Neuronal stem cell (in vitro differentiated cells): ENCODE data around the gene CISH.

Experiments
- DNase-seq: peaks from one replicate; pipeline ENCODE4 v3.0.0-alpha.2; 2013; ENCODE audit warnings: low spot score
- H2AFZ ChIP-seq: one replicate; pipeline ENCODE4 v1.6.1; 2013; ENCODE audit warnings: mild to moderate bottlenecking, low read length, inconsistent platforms
- H2AK5ac ChIP-seq: 2 replicates; pipeline ENCODE4 v1.6.1; 2013; ENCODE audit warnings: low read depth, mild to moderate bottlenecking, inconsistent platforms, low read length, moderate library complexity, mixed read lengths
- H2BK120ac ChIP-seq: 2 replicates; pipeline ENCODE4 v1.6.1; 2013; ENCODE audit warnings: low read depth, mild to moderate bottlenecking, inconsistent platforms, low read length, moderate library complexity, mixed read lengths
- H2BK12ac ChIP-seq: one replicate; pipeline ENCODE4 v1.6.1; 2013; ENCODE audit warnings: low read length, inconsistent platforms
- H2BK15ac ChIP-seq: 2 replicates; pipeline ENCODE4 v1.6.1; 2013; ENCODE audit warnings: mild to moderate bottlenecking, low read length, inconsistent platforms, mixed read lengths
- H2BK5ac ChIP-seq: one replicate; pipeline ENCODE4 v1.6.1; 2013; ENCODE audit warnings: inconsistent platforms, mild to moderate bottlenecking, low read length, moderate library complexity
- H3K14ac ChIP-seq: one replicate; pipeline ENCODE4 v1.6.1; 2013; ENCODE audit warnings: low read length, inconsistent platforms
- H3K18ac ChIP-seq: 2 replicates; pipeline ENCODE4 v1.6.1; 2013; ENCODE audit warnings: low read length, inconsistent platforms
- H3K23ac ChIP-seq: 2 replicates; pipeline ENCODE4 v1.6.1; 2013; ENCODE audit warnings: low read depth, mild to moderate bottlenecking, mixed read lengths, low read length, inconsistent platforms; ENCODE audit not compliant: poor library complexity
- H3K27ac ChIP-seq: replicated peaks from 3 replicates; pipeline ENCODE4 v1.5.1; 2013; ENCODE audit warnings: low read length, inconsistent platforms
- H3K27me3 ChIP-seq, 3 experiments: 2 replicates each; pipeline ENCODE4 v1.6.1; 2013; ENCODE audit warnings: low read length in 3 of 3, mild to moderate bottlenecking in 2 of 3, inconsistent platforms in 1 of 3, low read depth in 1 of 3, mixed read lengths in 1 of 3, moderate library complexity in 1 of 3; ENCODE audit not compliant: control insufficient read depth in 3 of 3, insufficient read depth in 3 of 3
- H3K36me3 ChIP-seq, 2 donors: replicated peaks in 1 of 2; 2 replicates each; pipeline ENCODE4 v1.6.1; 2013; ENCODE audit warnings: low read length in 2 of 2; ENCODE audit not compliant: control insufficient read depth in 2 of 2, insufficient read depth in 2 of 2
- H3K4ac ChIP-seq: 2 replicates; pipeline ENCODE4 v1.6.1; 2013; ENCODE audit warnings: inconsistent platforms, mild to moderate bottlenecking, low read length, moderate library complexity
- H3K4me1 ChIP-seq, 2 donors: 1 replicate in 1 of 2; 2 replicates in 1 of 2; pipeline ENCODE4 v1.6.1; 2013; ENCODE audit warnings: low read length in 2 of 2, low read depth in 1 of 2; ENCODE audit not compliant: control insufficient read depth in 2 of 2, insufficient read depth in 1 of 2
- H3K4me2 ChIP-seq: one replicate; pipeline ENCODE4 v1.6.1; 2013; ENCODE audit warnings: mild to moderate bottlenecking, low read length, inconsistent platforms; ENCODE audit not compliant: insufficient read depth, poor library complexity, severe bottlenecking
- H3K4me3 ChIP-seq, 2 donors: 2 replicates each; pipeline ENCODE4 v1.5.1; 2013; ENCODE audit warnings: low read length in 2 of 2, mild to moderate bottlenecking in 2 of 2, inconsistent platforms in 1 of 2, moderate library complexity in 1 of 2
- H3K79me1 ChIP-seq: one replicate; pipeline ENCODE4 v1.6.1; 2013; ENCODE audit warnings: low read depth, mild to moderate bottlenecking, inconsistent platforms, low read length, moderate library complexity
- H3K9ac ChIP-seq: one replicate; pipeline ENCODE4 v1.6.1; 2013; ENCODE audit warnings: mild to moderate bottlenecking, low read depth, low read length, inconsistent platforms; ENCODE audit not compliant: poor library complexity
- H3K9me3 ChIP-seq, 2 donors: replicated peaks in 1 of 2; 2 replicates each; pipeline versions ENCODE3 to v1.6.1; 2013; ENCODE audit warnings: low read length in 2 of 2, mild to moderate bottlenecking in 2 of 2, inconsistent platforms in 1 of 2, low read depth in 1 of 2, mixed read lengths in 1 of 2, moderate library complexity in 1 of 2; ENCODE audit not compliant: control insufficient read depth in 2 of 2, insufficient read depth in 1 of 2
- H4K8ac ChIP-seq: one replicate; pipeline ENCODE4 v1.6.1; 2013; ENCODE audit warnings: low read depth, mild to moderate bottlenecking, inconsistent platforms, low read length, moderate library complexity
- H4K91ac ChIP-seq: one replicate; pipeline ENCODE4 v1.6.1; 2013; ENCODE audit warnings: low read length, low read depth, mild to moderate bottlenecking, inconsistent platforms; ENCODE audit not compliant: poor library complexity
- WGBS, 2 donors: extraction: QIAGEN DNeasy Blood & Tissue Kit; methylation state at CpG; one replicate each; pipeline ENCODE4 v1.1.7; 2013; ENCODE audit warnings: missing lambda C conversion rate in 2 of 2, mixed read lengths in 1 of 2; ENCODE audit not compliant: insufficient read length in 2 of 2, insufficient replicate concordance in 1 of 2; ENCODE audit errors: extremely low coverage in 2 of 2; 5-methylcytosine and 5-hydroxymethylcytosine counted together

CISH gene

GRCh38 chr3:50567386-50568167 is 44.0 kb downstream of the CISH start, which contains the start of gene C3orf18:
C3orf18 (minus strand) TSS chr3:50567747; CDS start chr3:50565699, 2,048 bp downstream.
- peaks cover 5 to 9% of the 10 kb centered on the region in 2 donors for H3K4me1 ChIP-seq

GRCh38 chr3:50567011-50567385 is 44.6 kb downstream of the CISH start:
- H3K4me3 ChIP-seq, result peak overlapping the region; percentile 32 to 79
- no peak overlapping the region for H3K23ac ChIP-seq
- no peak overlapping the region for H3K27ac ChIP-seq
- H2AK5ac ChIP-seq, result peak overlapping the region; percentile 20
- H3K14ac ChIP-seq, result no peak overlapping the region
- H2BK120ac ChIP-seq, result no peak overlapping the region
- no CpG with 5 or more reads among the region's 11 CpGs for WGBS, 2 donors
- H2AFZ ChIP-seq, result peak overlapping the region; percentile 83
- H3K9me3 ChIP-seq, result no peaks in the 10 kb centered on the region
- H3K4me2 ChIP-seq, result peak overlapping the region; percentile 80
- H3K79me1 ChIP-seq, result no peaks in the 10 kb centered on the region
- H2BK5ac ChIP-seq, result peak overlapping the region; percentile 59
- no peak overlapping the region for H3K4ac ChIP-seq
- DNase-seq, result no peak
- peaks cover 5 to 9% of the 10 kb centered on the region in 2 donors for H3K4me1 ChIP-seq
- H4K8ac ChIP-seq, result no peak overlapping the region
- no peak overlapping the region for H2BK12ac ChIP-seq
- peaks cover 0 to 60% (median 4%) of the 10 kb centered on the region in 3 experiments for H3K27me3 ChIP-seq
- H3K18ac ChIP-seq, result peak overlapping the region; percentile 91
- H4K91ac ChIP-seq, result no peak overlapping the region
- H3K9ac ChIP-seq, result peak overlapping the region; percentile 38
- peak overlapping the region; percentile 1 for H2BK15ac ChIP-seq
- H3K36me3 ChIP-seq, result peaks cover 0 to 1% of the 10 kb centered on the region in 2 donors

More at GRCh38 chr3:50567386-50568167, 44.0 kb downstream of the CISH start, which contains the start of gene C3orf18:
- Histone ChIP-seq H2AFZ (peak within 1 kb of the TSS; percentile 100), H2BK12ac (no peak within 1 kb of the TSS), H3K14ac (no peak within 1 kb of the TSS), H3K79me1 (no peaks in the 10 kb centered on the region), H4K8ac (no peak within 1 kb of the TSS), H3K4ac (no peak within 1 kb of the TSS), H3K23ac (peak within 1 kb of the TSS; percentile 23), H3K4me2 (peak within 1 kb of the TSS; percentile 80), H2AK5ac (peak within 1 kb of the TSS; percentile 30), H3K27ac (no peak within 1 kb of the TSS), H3K9ac (peak within 1 kb of the TSS; percentile 76), H3K18ac (peak within 1 kb of the TSS; percentile 91), H2BK5ac (peak within 1 kb of the TSS; percentile 67), H3K4me3 (peak within 1 kb of the TSS; percentile 79 to 96), H3K9me3 (no peaks in the 10 kb centered on the region), H2BK15ac (peak within 1 kb of the TSS; percentile 62), H3K27me3 (peaks cover 0 to 55% (median 4%) of the 10 kb centered on the region in 3 experiments), H4K91ac (no peak within 1 kb of the TSS), H2BK120ac (no peak within 1 kb of the TSS), H3K36me3 (peaks cover 1 to 3% of the 10 kb centered on the region in 2 donors)
- WGBS, 2 donors, result no CpG with 5 or more reads among the region's 53 CpGs
- peak; percentile 87 for DNase-seq

- no peak overlapping the region for H2AFZ ChIP-seq
- H2BK5ac ChIP-seq, result no peak overlapping the region
- no peak overlapping the region for H2BK15ac ChIP-seq
- H3K9me3 ChIP-seq, result no peaks in the 10 kb centered on the region
- no peak overlapping the region for H4K8ac ChIP-seq
- no CpG with 5 or more reads among the region's 1 CpG for WGBS, 2 donors
- H3K27me3 ChIP-seq, result peaks cover 0 to 69% (median 4%) of the 10 kb centered on the region in 3 experiments
- H3K9ac ChIP-seq, result no peak overlapping the region
- no peak overlapping the region for H3K4ac ChIP-seq
- no peak overlapping the region for H2AK5ac ChIP-seq
- peaks cover 0 to 9% of the 10 kb centered on the region in 2 donors for H3K4me1 ChIP-seq
- no peak for DNase-seq
- no peak overlapping the region for H3K4me3 ChIP-seq
- no peaks in the 10 kb centered on the region for H3K79me1 ChIP-seq
- H3K18ac ChIP-seq, result no peak overlapping the region
- no peak overlapping the region for H3K23ac ChIP-seq
- no peak overlapping the region for H2BK120ac ChIP-seq
- H2BK12ac ChIP-seq, result no peak overlapping the region
- H3K4me2 ChIP-seq, result no peak overlapping the region
- peaks cover 0 to 1% of the 10 kb centered on the region in 2 donors for H3K36me3 ChIP-seq
- no peak overlapping the region for H3K27ac ChIP-seq
- no peak overlapping the region for H3K14ac ChIP-seq
- no peak overlapping the region for H4K91ac ChIP-seq
These were observed 47.3 kb downstream of the CISH start for GRCh38 chr3:50564321-50564720.

- no peak overlapping the region for H4K8ac ChIP-seq
- no peak overlapping the region for H2BK12ac ChIP-seq
- no peak for DNase-seq
- H3K4me3 ChIP-seq, result no peak overlapping the region
- no peak overlapping the region for H2BK15ac ChIP-seq
- no peak overlapping the region for H2BK120ac ChIP-seq
- no peak overlapping the region for H3K18ac ChIP-seq
- no peak overlapping the region for H3K14ac ChIP-seq
- H3K9me3 ChIP-seq, result no peaks in the 10 kb centered on the region
- no peak overlapping the region for H3K27ac ChIP-seq
- no peak overlapping the region for H3K9ac ChIP-seq
- H2BK5ac ChIP-seq, result no peak overlapping the region
- H3K79me1 ChIP-seq, result no peaks in the 10 kb centered on the region
- H3K4me2 ChIP-seq, result no peak overlapping the region
- H3K27me3 ChIP-seq, result peaks cover 0 to 69% (median 4%) of the 10 kb centered on the region in 3 experiments
- no peak overlapping the region for H3K4ac ChIP-seq
- no peak overlapping the region for H4K91ac ChIP-seq
- WGBS, 2 donors, result no CpG with 5 or more reads among the region's 2 CpGs
- H3K23ac ChIP-seq, result peak overlapping the region; percentile 59
- H2AK5ac ChIP-seq, result no peak overlapping the region
- peaks cover 0 to 9% of the 10 kb centered on the region in 2 donors for H3K4me1 ChIP-seq
- H3K36me3 ChIP-seq, result peaks cover 0 to 1% of the 10 kb centered on the region in 2 donors
- no peak overlapping the region for H2AFZ ChIP-seq
These were observed 47.7 kb downstream of the CISH start for GRCh38 chr3:50563867-50564266.
